PC-9 (cell line): Measurements from ENCODE around the gene TMEM45A. TPM values are rescaled to one million over a fixed set of nuclear protein-coding genes. Genes with fewer than 3 reads are reported as not detected.
"Not testable (repeated sequence)": the region's sequence is repeated elsewhere in the genome, so short reads cannot be mapped to it uniquely, and the experiment has no call there.

Source experiments
- BruUV-seq: library from RNA; stranded (reverse); fragments of 400-500 nt; replicated peaks from 2 replicates; lab custom pipeline; 2021; lab: Mats Ljungman, UMichigan
- CTCF ChIA-PET: fragments of 300-600 bp; sonication (Branson Sonifier 250); formaldehyde crosslinking; loops from one replicate; lab custom pipeline; 2022; ENCODE audit warnings: antibody characterized with exemption; lab: Charles Lee
- POLR2A ChIA-PET: fragments of 300-600 bp; sonication (Branson Sonifier 250); formaldehyde crosslinking; loops from one replicate; lab custom pipeline; 2022; ENCODE audit warnings: antibody characterized with exemption; ENCODE audit not compliant: unreplicated experiment; lab: Charles Lee
- DNase-seq, 2 experiments: peaks; one replicate each; pipeline versions ENCODE4 v3.0.0 to v3.0.0-alpha.2; 2015 to 2022; ENCODE audit warnings: mixed read lengths in 1 of 2
- H2AFZ ChIP-seq: fragments of 200-600 bp; sonication (generic); 2 replicates; pipeline ENCODE4 v1.8.1; 2017; ENCODE audit warnings: antibody characterized with exemption
- H3F3A ChIP-seq: fragments of 200-600 bp; sonication (generic); 2 replicates; pipeline ENCODE4 v1.8.1; 2017; ENCODE audit warnings: antibody characterized with exemption, mild to moderate bottlenecking, low read depth; ENCODE audit not compliant: insufficient read depth
- H3K27ac ChIP-seq: fragments of 200-600 bp; sonication (generic); 2 replicates; pipeline ENCODE4 v1.6.1; 2016; ENCODE audit warnings: mixed run types
- H3K27me3 ChIP-seq: fragments of 200-600 bp; sonication (generic); 2 replicates; pipeline ENCODE4 v1.6.1; 2016; ENCODE audit warnings: low read depth, mixed run types; ENCODE audit not compliant: insufficient read depth
- H3K36me3 ChIP-seq: fragments of 200-600 bp; sonication (generic); 2 replicates; pipeline ENCODE4 v1.6.1; 2016; ENCODE audit warnings: low read depth, mixed run types
- H3K4me1 ChIP-seq: fragments of 200-600 bp; sonication (generic); replicated peaks from 2 replicates; pipeline ENCODE4 v1.6.1; 2016; ENCODE audit warnings: mixed run types; ENCODE audit not compliant: insufficient read depth
- H3K4me2 ChIP-seq: fragments of 200-600 bp; sonication (generic); 2 replicates; pipeline ENCODE4 v1.6.1; 2017; ENCODE audit warnings: mixed run types
- H3K4me3 ChIP-seq: fragments of 200-600 bp; sonication (generic); 2 replicates; pipeline ENCODE4 v1.6.1; 2016; ENCODE audit warnings: mixed run types
- H3K79me2 ChIP-seq: fragments of 200-600 bp; sonication (generic); 2 replicates; pipeline ENCODE4 v1.6.1; 2017; ENCODE audit warnings: low read depth, mixed run types
- H3K9me2 ChIP-seq: fragments of 200-600 bp; sonication (generic); 2 replicates; pipeline ENCODE4 v1.8.1; 2017; ENCODE audit warnings: mild to moderate bottlenecking; ENCODE audit not compliant: insufficient read depth
- H3K9me3 ChIP-seq: fragments of 200-600 bp; sonication (generic); 2 replicates; pipeline ENCODE4 v1.8.1; 2016; ENCODE audit warnings: low read depth; ENCODE audit not compliant: insufficient read depth
- H4K20me1 ChIP-seq: fragments of 200-600 bp; sonication (generic); 2 replicates; pipeline ENCODE4 v1.8.1; 2017; ENCODE audit not compliant: insufficient read depth
- EZH2 ChIP-seq: fragments of 200-600 bp; sonication (generic); IDR thresholded peaks from 2 replicates; pipeline ENCODE4 v1.8.0; 2017; ENCODE audit warnings: antibody characterized with exemption, low read depth
- intact Hi-C: fragments of 100-400 bp; cut with micrococcal nuclease; formaldehyde crosslinking; loops from one replicate; pipeline ENCODE4 v1.10.0; 2022; ENCODE audit not compliant: unreplicated experiment
- total RNA-seq: library from RNA; stranded (reverse); gene quantifications from 2 replicates; pipeline ENCODE4 v1.2.3, GENCODE V29; 2021
- TF ChIP-seq, protein P1 (sequence below): fragments of 200-600 bp; sonication (generic); conservative IDR thresholded peaks from 2 replicates; pipeline ENCODE4 v1.6.1; 2017; ENCODE audit warnings: mixed run types, antibody characterized with exemption, mild to moderate bottlenecking, moderate library complexity

The TMEM45A gene
- total RNA-seq, 1 experiment from 2014 or later, result 31.1 TPM

DNA sequence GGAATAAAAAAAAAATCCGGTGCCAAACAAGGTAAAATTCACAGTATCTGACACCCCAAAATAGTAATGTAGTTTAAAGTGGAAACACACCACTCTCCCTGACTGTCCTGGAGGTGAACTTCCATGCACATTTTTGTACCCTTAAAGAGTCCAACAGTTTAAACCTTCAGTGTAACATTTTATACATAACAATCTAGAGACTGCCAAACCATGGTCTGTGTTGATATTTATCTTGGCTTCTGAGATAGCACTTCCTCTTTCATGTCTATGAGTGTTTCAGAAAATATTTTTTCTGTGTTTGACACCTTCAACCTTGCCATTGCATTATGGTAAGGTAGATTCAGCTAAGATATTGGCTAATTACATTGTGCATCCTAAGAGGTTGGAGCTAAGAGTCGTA is 13.9 kb downstream of the TMEM45A start:
- Histone ChIP-seq H4K20me1 (no peaks in the 10 kb centered on the region), H3K27me3 (no peaks in the 10 kb centered on the region), H3K9me3 (peaks cover 15% of the 10 kb centered on the region; the same call in 1 of the 2 replicates), H2AFZ (no peak overlapping the region), H3F3A (no peaks in the 10 kb centered on the region), H3K4me2 (no peak overlapping the region), H3K4me1 (0 out of 2 replicates have a peak, but pooled peaks cover under 1% of the 10 kb centered on the region), H3K4me3 (no peak overlapping the region), H3K36me3 (no peaks in the 10 kb centered on the region), H3K9me2 (no peaks in the 10 kb centered on the region), H3K79me2 (no peaks in the 10 kb centered on the region), H3K27ac (no peak overlapping the region)
- DNase-seq, result no peak
- TF ChIP-seq EZH2, result no peak
- TF ChIP-seq, protein P1, sequence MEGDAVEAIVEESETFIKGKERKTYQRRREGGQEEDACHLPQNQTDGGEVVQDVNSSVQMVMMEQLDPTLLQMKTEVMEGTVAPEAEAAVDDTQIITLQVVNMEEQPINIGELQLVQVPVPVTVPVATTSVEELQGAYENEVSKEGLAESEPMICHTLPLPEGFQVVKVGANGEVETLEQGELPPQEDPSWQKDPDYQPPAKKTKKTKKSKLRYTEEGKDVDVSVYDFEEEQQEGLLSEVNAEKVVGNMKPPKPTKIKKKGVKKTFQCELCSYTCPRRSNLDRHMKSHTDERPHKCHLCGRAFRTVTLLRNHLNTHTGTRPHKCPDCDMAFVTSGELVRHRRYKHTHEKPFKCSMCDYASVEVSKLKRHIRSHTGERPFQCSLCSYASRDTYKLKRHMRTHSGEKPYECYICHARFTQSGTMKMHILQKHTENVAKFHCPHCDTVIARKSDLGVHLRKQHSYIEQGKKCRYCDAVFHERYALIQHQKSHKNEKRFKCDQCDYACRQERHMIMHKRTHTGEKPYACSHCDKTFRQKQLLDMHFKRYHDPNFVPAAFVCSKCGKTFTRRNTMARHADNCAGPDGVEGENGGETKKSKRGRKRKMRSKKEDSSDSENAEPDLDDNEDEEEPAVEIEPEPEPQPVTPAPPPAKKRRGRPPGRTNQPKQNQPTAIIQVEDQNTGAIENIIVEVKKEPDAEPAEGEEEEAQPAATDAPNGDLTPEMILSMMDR, result no peak
- CTCF ChIA-PET, result no interaction called here
- POLR2A ChIA-PET, result interaction anchor here (0.6 kb wide), 1 partner anchor 20 kb away, joined by 9 read pairs; no protein-coding TSS in a partner anchor
- BruUV-seq, result no TSS peak
- intact Hi-C loops, result no loop called here

DNA sequence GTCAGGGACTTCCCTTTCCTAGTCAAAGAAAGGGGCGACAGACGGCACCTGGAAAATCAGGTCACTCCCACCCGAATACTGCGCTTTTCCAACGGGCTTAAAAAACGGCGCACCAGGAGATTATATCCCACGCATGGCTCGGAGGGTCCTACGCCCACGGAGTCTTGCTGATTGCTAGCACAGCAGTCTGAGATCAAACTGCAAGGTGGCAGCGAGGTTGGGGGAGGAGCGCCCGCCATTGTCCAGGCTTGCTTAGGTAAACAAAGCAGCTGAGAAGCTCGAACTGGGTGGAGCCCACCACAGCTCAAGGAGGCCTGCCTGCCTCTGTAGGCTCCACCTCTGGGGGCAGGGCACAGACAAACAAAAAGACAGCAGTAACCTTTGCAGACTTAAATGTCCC is 17.4 kb downstream of the TMEM45A start:
- H3K4me2 ChIP-seq, BruUV-seq, H3K79me2 ChIP-seq, CTCF ChIA-PET, H3K4me3 ChIP-seq, H3K27me3 ChIP-seq, H2AFZ ChIP-seq, H4K20me1 ChIP-seq, H3K9me2 ChIP-seq, H3K27ac ChIP-seq, POLR2A ChIA-PET, H3F3A ChIP-seq, DNase-seq, H3K4me1 ChIP-seq, H3K36me3 ChIP-seq, intact Hi-C loops: not testable (repeated sequence)
- H3K9me3 ChIP-seq, result peaks cover 15% of the 10 kb centered on the region; the same call in 1 of the 2 replicates

DNA sequence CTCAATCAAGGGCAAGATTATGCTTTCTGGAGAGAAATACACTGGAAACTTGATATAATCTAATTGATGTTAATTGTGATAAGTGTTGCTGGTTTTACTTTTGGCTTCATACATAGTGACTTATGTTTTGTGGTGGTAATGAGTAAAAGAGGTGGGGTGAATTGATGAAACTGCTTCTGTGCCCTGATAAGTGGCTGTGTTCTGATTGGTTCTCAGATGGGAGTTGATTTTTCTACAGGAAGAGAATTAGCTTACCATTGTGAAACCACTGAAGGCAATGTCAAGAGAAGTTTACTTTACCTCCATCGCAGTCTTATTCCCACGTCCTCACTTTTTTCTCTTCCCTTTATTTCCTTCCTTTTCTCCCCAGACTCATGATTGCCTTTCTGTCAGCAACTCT is 23.8 kb downstream of the TMEM45A start:
- Histone ChIP-seq H3K4me2 (no peak overlapping the region), H4K20me1 (no peaks in the 10 kb centered on the region), H3F3A (no peaks in the 10 kb centered on the region), H3K4me3 (no peak overlapping the region), H3K27ac (no peak overlapping the region), H2AFZ (no peak overlapping the region; the same call in 1 of the 2 replicates), H3K4me1 (no peaks in the 10 kb centered on the region), H3K9me3 (no peaks in the 10 kb centered on the region), H3K36me3 (no peaks in the 10 kb centered on the region), H3K9me2 (no peaks in the 10 kb centered on the region), H3K79me2 (no peaks in the 10 kb centered on the region), H3K27me3 (no peaks in the 10 kb centered on the region)
- CTCF ChIA-PET, result interaction anchor here (1.5 kb wide), 1 partner anchor 54 kb away, joined by 7 read pairs; no protein-coding TSS in a partner anchor
- POLR2A ChIA-PET, result no interaction called here
- BruUV-seq, result no TSS peak
- intact Hi-C loops, result no loop called here
- TF ChIP-seq, protein P1, result no peak
- no peak for TF ChIP-seq EZH2
- DNase-seq, result no peak

DNA sequence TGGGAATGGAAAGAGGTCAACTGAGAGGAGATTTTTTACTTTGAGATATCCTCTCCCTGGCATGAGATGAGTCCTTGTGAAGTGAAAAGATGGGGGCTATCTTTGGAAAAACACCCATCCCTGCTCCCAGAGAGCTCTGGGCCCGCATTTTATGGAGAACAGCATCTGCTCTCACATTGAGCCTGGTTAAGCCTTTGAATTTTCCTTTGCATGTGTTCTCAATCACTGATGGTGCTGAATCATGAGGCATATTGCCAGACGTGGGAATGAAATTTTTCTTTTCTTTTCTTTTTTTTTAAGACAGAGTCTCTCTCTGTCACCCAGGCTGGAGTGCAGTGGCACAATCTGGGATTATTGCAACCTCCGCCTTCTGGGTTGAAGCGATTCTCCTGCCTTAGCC is 24.4 kb downstream of the TMEM45A start:
- Histone ChIP-seq H3K27me3 (no peaks in the 10 kb centered on the region), H3K9me3 (no peaks in the 10 kb centered on the region), H3K79me2 (no peaks in the 10 kb centered on the region), H3F3A (no peaks in the 10 kb centered on the region), H2AFZ (no peak overlapping the region), H4K20me1 (no peaks in the 10 kb centered on the region), H3K9me2 (no peaks in the 10 kb centered on the region), H3K4me3 (no peak overlapping the region), H3K4me2 (no peak overlapping the region), H3K4me1 (no peaks in the 10 kb centered on the region), H3K36me3 (no peaks in the 10 kb centered on the region), H3K27ac (no peak overlapping the region)
- ChIA-PET CTCF (no interaction called here), POLR2A (no interaction called here)
- no TSS peak for BruUV-seq
- intact Hi-C loops, result no loop called here
- TF ChIP-seq, protein P1, result no peak
- no peak for TF ChIP-seq EZH2
- no peak for DNase-seq
